ENCODE data around the gene MYBPH. TPM values are rescaled to one million over a fixed set of nuclear protein-coding genes. Genes with fewer than 3 reads are reported as not detected.

Gene MYBPH
- polyA plus RNA-seq, 2 of the 4 experiments (the other 2 are of a cell fraction): not detected

GRCh38 chr1:203158960-203159665 is 16.5 kb downstream of the MYBPH start:
- ATAC-seq: no peak
- ChIA-PET POLR2A (no interaction called here), CTCF (interaction anchor here (0.8 to 7.3 kb wide), 6 partner anchors 10 to 119 kb away, joined by 3 to 44 read pairs (median 16); no protein-coding TSS in a partner anchor)
- DNase-seq (ENCODE audit: low read depth in 1 of 2, low spot score in 1 of 2): no peak
- peaks cover 13% of the 10 kb centered on the region for H3K9me3 ChIP-seq
- H3K4me2 ChIP-seq: no peak overlapping the region
- H3K27ac ChIP-seq: no peak overlapping the region
- TF ChIP-seq FOSB (CRISPR knock-in tag; IDR thresholded peaks at IDR 0.05): no peak
- TF ChIP-seq NPAS2 (CRISPR knock-in tag; IDR thresholded peaks at IDR 0.05; ENCODE audit: borderline replicate concordance): no peak
- no peak for TF ChIP-seq GATA3 (IDR thresholded peaks at IDR 0.05; ENCODE audit: borderline replicate concordance)
- no peak for FAIRE-seq
- no peak overlapping the region for H3K4me3 ChIP-seq
- no peaks in the 10 kb centered on the region for H3K4me1 ChIP-seq
- 41% methylated on average over 9 of the region's 9 CpGs for WGBS (ENCODE audit: missing lambda C conversion rate)

- peaks cover 13% of the 10 kb centered on the region for H3K9me3 ChIP-seq
- TF ChIP-seq FOSB (CRISPR knock-in tag; IDR thresholded peaks at IDR 0.05): no peak
- no peak for TF ChIP-seq KDM1A (IDR thresholded peaks at IDR 0.05; ENCODE audit: low read depth)
- no peak for TF ChIP-seq TFCP2L1 (CRISPR knock-in tag; IDR thresholded peaks at IDR 0.05)
- no peak for TF ChIP-seq USF2 (IDR thresholded peaks at IDR 0.05)
- TF ChIP-seq MAFK (IDR thresholded peaks at IDR 0.05; ENCODE audit: partially characterized antibody): no peak
- no peak for TF ChIP-seq ZNF302 (CRISPR knock-in tag; IDR thresholded peaks at IDR 0.05)
- TF ChIP-seq EHF (CRISPR knock-in tag; IDR thresholded peaks at IDR 0.05): no peak
- TF ChIP-seq ESRRA (IDR thresholded peaks at IDR 0.05; ENCODE audit: borderline replicate concordance, low read length): no peak
- TF ChIP-seq CBX2 (IDR thresholded peaks at IDR 0.05; ENCODE audit: borderline replicate concordance, low read depth): no peak
- no peak for TF ChIP-seq EP300 (IDR thresholded peaks at IDR 0.05)
- TF ChIP-seq REST (IDR thresholded peaks at IDR 0.05): no peak
- TF ChIP-seq MAZ (IDR thresholded peaks at IDR 0.05; ENCODE audit: borderline replicate concordance, low read depth, low read length): no peak
- no peak for TF ChIP-seq CEBPB (IDR thresholded peaks at IDR 0.05)
- TF ChIP-seq POLR2A (IDR thresholded peaks at IDR 0.05; ENCODE audit: low read length): no peak
- TF ChIP-seq POLR2AphosphoS2 (conservative IDR thresholded peaks at IDR 0.05; ENCODE audit: low read length): no peak
- TF ChIP-seq ZSCAN20 (CRISPR knock-in tag; IDR thresholded peaks at IDR 0.05): no peak
- no peak for TF ChIP-seq CTCF (IDR thresholded peaks at IDR 0.05)
- no peak for TF ChIP-seq CHD4 (IDR thresholded peaks at IDR 0.05; ENCODE audit: borderline replicate concordance)
- no peak for TF ChIP-seq HOXB13 (CRISPR knock-in tag; IDR thresholded peaks at IDR 0.05; ENCODE audit: low read depth)
- FAIRE-seq (no peak), DNase-seq (ENCODE audit: low read depth in 1 of 2, low spot score in 1 of 2) (no peak), ATAC-seq (no peak)
- no peak overlapping the region for H3K4me2 ChIP-seq
- POLR2A ChIA-PET: no interaction called here
- no peak overlapping the region for H3K4me3 ChIP-seq
- peaks cover 4% of the 10 kb centered on the region; the same call in 1 of the 3 replicates for H3K4me1 ChIP-seq
- H3K27ac ChIP-seq: no peak overlapping the region
- CTCF ChIA-PET: interaction anchor here (0.7 to 7.3 kb wide), 7 partner anchors 10 to 57 kb away, joined by 3 to 44 read pairs (median 6); no protein-coding TSS in a partner anchor
- WGBS (ENCODE audit: missing lambda C conversion rate): 9% methylated on average over 1 of the region's 1 CpG
Observed at GRCh38 chr1:203158423-203158822, 17.2 kb downstream of the MYBPH start.
